Caco-2 (cell line): ENCODE data around the gene FASTKD1. TPM values are rescaled to one million over a fixed set of nuclear protein-coding genes. Genes with fewer than 3 reads are reported as not detected.
A peak's percentile ranks its signal among the peaks of the same experiment; 100 is the strongest.
"Not testable (repeated sequence)": the region's sequence is repeated elsewhere in the genome, so short reads cannot be mapped to it uniquely, and the experiment has no call there.

Source experiments
- BruUV-seq: library from RNA; stranded (reverse); fragments of 400-500 nt; replicated peaks from 2 replicates; lab custom pipeline; 2021; lab: Mats Ljungman, UMichigan
- CTCF ChIA-PET: fragments of 300-600 bp; sonication (Branson Sonifier 250); formaldehyde crosslinking; loops from one replicate; lab custom pipeline; 2022; ENCODE audit warnings: antibody characterized with exemption; lab: Charles Lee
- POLR2A ChIA-PET: fragments of 300-600 bp; sonication (Branson Sonifier 250); formaldehyde crosslinking; loops from one replicate; lab custom pipeline; 2022; ENCODE audit warnings: antibody characterized with exemption; lab: Charles Lee
- DNase-seq, 2 experiments: peaks; one replicate each; pipeline versions ENCODE4 v3.0.0 to v3.0.0-alpha.2; 2020 to 2022
- H3K27me3 ChIP-seq: replicated peaks from 2 replicates; pipeline ENCODE4 v1.6.0; 2011; ENCODE audit warnings: low read length; ENCODE audit not compliant: control insufficient read depth, insufficient read depth
- H3K36me3 ChIP-seq: 2 replicates; pipeline ENCODE4 v1.5.1; 2011; ENCODE audit warnings: low read length; ENCODE audit not compliant: control insufficient read depth, insufficient read depth
- H3K4me1 ChIP-seq: fragments of 250-450 bp; sonication (Bioruptor Pico); 2 replicates; pipeline ENCODE4 v1.5.1; 2020; ENCODE audit warnings: mild to moderate bottlenecking
- H3K4me3 ChIP-seq: 2 replicates; pipeline ENCODE4 v1.5.1; 2011; ENCODE audit warnings: low read depth, mild to moderate bottlenecking, control low read depth, low read length
- H3K9me3 ChIP-seq: fragments of 250-450 bp; sonication (Bioruptor Pico); 2 replicates; pipeline ENCODE4 v1.5.1; 2020; ENCODE audit warnings: mild to moderate bottlenecking, moderate library complexity
- H3K27ac Mint-ChIP-seq: one replicate; pipeline ENCODE4 v1.8.0; 2022; ENCODE audit warnings: mixed read lengths; ENCODE audit not compliant: unreplicated experiment
- H3K27me3 Mint-ChIP-seq: one replicate; pipeline ENCODE4 v1.8.0; 2022; ENCODE audit warnings: mixed read lengths; ENCODE audit not compliant: insufficient read depth, unreplicated experiment
- H3K36me3 Mint-ChIP-seq: one replicate; pipeline ENCODE4 v1.8.0; 2022; ENCODE audit warnings: mild to moderate bottlenecking, mixed read lengths; ENCODE audit not compliant: insufficient read depth, unreplicated experiment
- H3K4me1 Mint-ChIP-seq: one replicate; pipeline ENCODE4 v1.8.0; 2022; ENCODE audit warnings: low read depth, mixed read lengths; ENCODE audit not compliant: unreplicated experiment
- H3K4me3 Mint-ChIP-seq: one replicate; pipeline ENCODE4 v1.8.0; 2022; ENCODE audit warnings: mild to moderate bottlenecking, moderate library complexity, mixed read lengths; ENCODE audit not compliant: unreplicated experiment
- H3K9me3 Mint-ChIP-seq: one replicate; pipeline ENCODE4 v1.8.0; 2022; ENCODE audit warnings: mixed read lengths; ENCODE audit not compliant: unreplicated experiment
- intact Hi-C: fragments of 100-400 bp; cut with micrococcal nuclease; formaldehyde crosslinking; loops from one replicate; pipeline ENCODE4 v1.10.0; 2022; ENCODE audit not compliant: unreplicated experiment
- total RNA-seq: library from RNA; stranded (reverse); gene quantifications from 2 replicates; pipeline ENCODE4 v1.2.3, GENCODE V29; 2022
- TF ChIP-seq, protein P1 (sequence below), 2 experiments: fragments of 200-600 bp in 1 of 2; IDR thresholded peaks; 1 replicate in 1 of 2; 2 replicates in 1 of 2; pipeline versions ENCODE4 v1.5.1 to v1.8.0; 2011 to 2022; ENCODE audit warnings: antibody characterized with exemption in 1 of 2, control low read depth in 1 of 2, inconsistent platforms in 1 of 2, low read depth in 1 of 2, low read length in 1 of 2, mild to moderate bottlenecking in 1 of 2, moderate library complexity in 1 of 2; ENCODE audit not compliant: insufficient read depth in 1 of 2, severe bottlenecking in 1 of 2, unreplicated experiment in 1 of 2

The FASTKD1 gene
- total RNA-seq, 1 experiment from 2014 or later: 27.6 TPM

DNA sequence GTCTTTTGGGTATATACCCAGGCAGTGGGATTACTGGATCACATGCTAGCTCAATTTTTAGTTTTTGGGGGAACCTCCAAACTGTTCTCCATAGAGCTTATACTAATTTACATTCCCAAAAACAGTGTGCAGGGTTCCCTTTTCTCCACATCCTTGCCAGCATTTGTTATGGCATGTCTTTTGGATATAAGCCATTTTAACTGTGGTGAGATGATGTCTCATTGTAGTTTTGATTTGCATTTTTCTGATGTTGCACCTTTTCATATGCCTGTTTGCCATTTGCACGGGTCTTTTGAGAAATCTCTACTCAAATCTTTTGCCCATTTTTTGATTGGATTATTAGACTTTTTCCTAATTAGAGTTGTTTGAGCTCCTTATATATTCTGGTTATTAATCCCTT lies 8.0 kb downstream of the FASTKD1 start:
- no peaks in the 10 kb centered on the region for H3K4me1 Mint-ChIP-seq
- no peaks in the 10 kb centered on the region for H3K27me3 ChIP-seq
- no TSS peak for BruUV-seq
- H3K4me3 ChIP-seq: no peak overlapping the region
- POLR2A ChIA-PET: no interaction called here
- H3K36me3 Mint-ChIP-seq: peaks cover 34% of the 10 kb centered on the region
- H3K36me3 ChIP-seq: no peaks in the 10 kb centered on the region
- no peaks in the 10 kb centered on the region for H3K9me3 ChIP-seq
- H3K27me3 Mint-ChIP-seq: no peaks in the 10 kb centered on the region
- intact Hi-C loops: no loop called here
- H3K27ac Mint-ChIP-seq: no peak overlapping the region
- no peak overlapping the region for H3K4me3 Mint-ChIP-seq
- CTCF ChIA-PET: no interaction called here
- TF ChIP-seq, protein P1, sequence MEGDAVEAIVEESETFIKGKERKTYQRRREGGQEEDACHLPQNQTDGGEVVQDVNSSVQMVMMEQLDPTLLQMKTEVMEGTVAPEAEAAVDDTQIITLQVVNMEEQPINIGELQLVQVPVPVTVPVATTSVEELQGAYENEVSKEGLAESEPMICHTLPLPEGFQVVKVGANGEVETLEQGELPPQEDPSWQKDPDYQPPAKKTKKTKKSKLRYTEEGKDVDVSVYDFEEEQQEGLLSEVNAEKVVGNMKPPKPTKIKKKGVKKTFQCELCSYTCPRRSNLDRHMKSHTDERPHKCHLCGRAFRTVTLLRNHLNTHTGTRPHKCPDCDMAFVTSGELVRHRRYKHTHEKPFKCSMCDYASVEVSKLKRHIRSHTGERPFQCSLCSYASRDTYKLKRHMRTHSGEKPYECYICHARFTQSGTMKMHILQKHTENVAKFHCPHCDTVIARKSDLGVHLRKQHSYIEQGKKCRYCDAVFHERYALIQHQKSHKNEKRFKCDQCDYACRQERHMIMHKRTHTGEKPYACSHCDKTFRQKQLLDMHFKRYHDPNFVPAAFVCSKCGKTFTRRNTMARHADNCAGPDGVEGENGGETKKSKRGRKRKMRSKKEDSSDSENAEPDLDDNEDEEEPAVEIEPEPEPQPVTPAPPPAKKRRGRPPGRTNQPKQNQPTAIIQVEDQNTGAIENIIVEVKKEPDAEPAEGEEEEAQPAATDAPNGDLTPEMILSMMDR (IDR thresholded peaks at IDR 0.05; ENCODE audit: insufficient read depth in 1 of 2, low read depth in 1 of 2, low read length in 1 of 2, severe bottlenecking in 1 of 2, unreplicated experiment in 1 of 2): no peak
- no peaks in the 10 kb centered on the region for H3K9me3 Mint-ChIP-seq
- DNase-seq: no peak
- H3K4me1 ChIP-seq: no peaks in the 10 kb centered on the region

DNA sequence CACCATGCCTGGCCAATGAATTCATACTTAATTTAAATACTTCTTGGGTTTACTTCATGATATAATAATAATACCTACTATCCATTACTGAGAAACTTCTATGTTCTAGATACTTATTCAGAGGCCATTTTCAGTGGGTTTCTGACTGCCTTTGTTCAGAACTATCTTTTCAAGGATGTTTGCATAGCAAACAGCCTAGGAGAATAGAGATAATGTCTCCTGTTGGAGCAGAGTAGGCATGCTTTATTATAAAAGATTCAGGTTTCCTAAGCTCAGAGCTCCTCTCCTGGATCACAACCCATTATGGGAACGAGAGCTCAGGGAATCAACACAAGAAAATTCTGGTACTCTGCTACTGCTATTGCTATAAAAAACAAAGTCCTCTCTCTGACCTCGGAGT lies 11.1 kb downstream of the FASTKD1 start:
- ChIA-PET POLR2A (no interaction called here), CTCF (no interaction called here)
- Histone ChIP-seq H3K27me3 (no peaks in the 10 kb centered on the region), H3K4me1 (no peaks in the 10 kb centered on the region), H3K36me3 (no peaks in the 10 kb centered on the region), H3K9me3 (no peaks in the 10 kb centered on the region), H3K4me3 (no peak overlapping the region)
- no TSS peak for BruUV-seq
- Mint-ChIP-seq H3K27me3 (no peaks in the 10 kb centered on the region), H3K4me3 (no peak overlapping the region), H3K27ac (no peak overlapping the region), H3K9me3 (no peaks in the 10 kb centered on the region), H3K4me1 (no peaks in the 10 kb centered on the region), H3K36me3 (peaks cover 28% of the 10 kb centered on the region)
- DNase-seq: no peak
- intact Hi-C loops: no loop called here
- TF ChIP-seq, protein P1 (IDR thresholded peaks at IDR 0.05; ENCODE audit: insufficient read depth in 1 of 2, low read depth in 1 of 2, low read length in 1 of 2, severe bottlenecking in 1 of 2, unreplicated experiment in 1 of 2): no peak

GRCh38 chr2:169562084-169562483 lies 11.6 kb downstream of the FASTKD1 start:
- intact Hi-C loops, H3K27me3 Mint-ChIP-seq, BruUV-seq, H3K4me3 Mint-ChIP-seq, H3K4me1 Mint-ChIP-seq, H3K27me3 ChIP-seq, CTCF ChIA-PET, DNase-seq, H3K27ac Mint-ChIP-seq, POLR2A ChIA-PET, H3K36me3 ChIP-seq, H3K9me3 ChIP-seq, H3K9me3 Mint-ChIP-seq, H3K4me3 ChIP-seq, H3K4me1 ChIP-seq: not testable (repeated sequence)
- H3K36me3 Mint-ChIP-seq: peaks cover 28% of the 10 kb centered on the region

DNA sequence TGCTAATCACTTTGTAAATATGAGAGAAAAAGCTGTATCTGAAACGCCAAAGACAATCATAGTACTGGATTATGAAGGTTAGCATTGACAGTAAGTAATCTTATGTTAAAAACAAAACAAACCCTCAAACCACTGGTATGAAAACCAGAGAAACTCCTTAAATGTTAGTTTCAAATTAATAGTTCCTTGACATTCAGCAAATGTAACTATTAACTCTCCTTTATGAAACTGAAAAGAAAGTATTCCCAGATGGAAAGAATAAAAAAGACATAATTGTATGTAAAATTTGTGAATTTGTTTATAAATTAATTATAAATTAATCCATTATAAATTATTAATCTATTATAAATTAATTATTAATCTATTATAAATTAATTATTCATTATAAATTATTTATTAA lies 12.3 kb downstream of the FASTKD1 start:
- H3K4me3 ChIP-seq: no peak overlapping the region
- H3K9me3 ChIP-seq: no peaks in the 10 kb centered on the region
- Mint-ChIP-seq H3K27me3 (no peaks in the 10 kb centered on the region), H3K4me1 (no peaks in the 10 kb centered on the region), H3K9me3 (no peaks in the 10 kb centered on the region), H3K4me3 (no peak overlapping the region), H3K36me3 (peaks cover 33% of the 10 kb centered on the region), H3K27ac (peak overlapping the region; percentile 39)
- TF ChIP-seq, protein P1 (IDR thresholded peaks at IDR 0.05; ENCODE audit: insufficient read depth in 1 of 2, low read depth in 1 of 2, low read length in 1 of 2, severe bottlenecking in 1 of 2, unreplicated experiment in 1 of 2): no peak
- no peaks in the 10 kb centered on the region for H3K36me3 ChIP-seq
- H3K4me1 ChIP-seq: no peaks in the 10 kb centered on the region
- CTCF ChIA-PET: no interaction called here
- BruUV-seq: no TSS peak
- no peak for DNase-seq
- H3K27me3 ChIP-seq: no peaks in the 10 kb centered on the region
- POLR2A ChIA-PET: no interaction called here
- intact Hi-C loops: no loop called here
